A172 (cell line): ENCODE results near the gene MARCHF6. TPM values are rescaled to one million over a fixed set of nuclear protein-coding genes. Genes with fewer than 3 reads are reported as not detected.
"Not testable (repeated sequence)": the region's sequence is repeated elsewhere in the genome, so short reads cannot be mapped to it uniquely, and the experiment has no call there.

ENCODE experiments used
- DNase-seq: peaks from one replicate; pipeline ENCODE4 v3.0.0-alpha.2; 2015; ENCODE audit warnings: low spot score
- total RNA-seq: library from RNA; depleted of rRNA; stranded (reverse); fragments of >200 nt; shearing (Covaris generic); gene quantifications from 2 replicates; pipeline ENCODE4 v1.2.3, GENCODE V29; 2014

The MARCHF6 gene
- total RNA-seq, 1 experiment from 2014 or later, result 48.8 TPM

DNA sequence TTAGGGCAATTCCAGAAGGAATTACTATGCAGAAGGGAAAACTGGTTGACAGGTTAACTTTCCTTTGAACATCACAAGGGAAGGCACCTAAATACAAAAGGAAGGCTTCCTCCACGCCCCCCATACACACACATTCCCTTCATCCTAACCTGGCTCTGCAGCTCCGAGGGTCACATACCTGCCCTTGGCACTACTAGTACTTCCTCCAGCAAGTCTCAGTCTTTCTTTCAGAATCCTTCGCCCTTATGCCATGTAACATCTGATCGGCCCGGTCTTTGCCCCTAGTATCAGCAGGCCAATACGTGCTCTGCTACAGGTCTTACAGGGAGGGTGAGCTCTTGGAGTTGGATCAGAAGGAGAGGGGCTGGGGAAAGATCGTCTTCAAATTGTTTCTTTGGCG lies 1.6 kb upstream of the MARCHF6 start:
- DNase-seq, result no peak

DNA sequence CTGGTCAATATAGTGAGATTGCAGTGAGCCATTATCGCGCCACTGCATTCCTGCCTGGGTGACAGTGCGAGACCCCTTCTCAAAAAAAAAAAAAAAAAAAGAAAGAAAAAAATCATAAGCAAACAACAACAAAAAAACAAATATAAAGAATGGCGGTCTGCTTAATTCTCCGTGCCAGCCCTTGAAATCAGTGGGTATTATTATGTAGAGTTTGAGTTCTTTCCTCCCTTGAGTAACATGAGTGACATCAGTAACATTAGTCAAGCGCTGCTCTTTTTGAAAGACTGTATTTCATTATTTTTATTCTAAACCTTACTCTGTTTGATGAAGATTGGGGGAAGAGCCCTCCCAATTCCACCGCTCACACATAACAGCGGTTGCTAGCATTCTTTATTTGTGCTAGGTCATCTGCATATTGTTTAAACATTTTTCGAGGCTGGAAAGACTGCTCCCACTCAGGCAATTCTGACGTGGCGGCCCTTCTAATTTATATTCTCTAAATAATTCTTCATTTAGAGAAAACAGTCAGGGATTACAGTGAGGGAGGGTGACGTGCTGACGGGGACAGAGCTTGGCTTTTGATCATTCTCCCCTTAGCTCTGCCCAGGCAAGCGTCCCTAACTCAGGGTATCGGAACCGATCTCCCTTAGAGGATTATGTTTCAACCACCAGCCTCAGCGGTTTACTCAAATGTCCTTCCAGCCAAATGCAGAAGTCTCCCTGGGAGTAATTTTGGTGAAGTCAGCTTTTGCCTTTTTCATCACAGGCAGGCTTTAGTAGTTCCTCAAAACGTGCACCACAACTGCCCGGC lies 860 bp upstream of the MARCHF6 start:
- peak; percentile 34 for DNase-seq

DNA sequence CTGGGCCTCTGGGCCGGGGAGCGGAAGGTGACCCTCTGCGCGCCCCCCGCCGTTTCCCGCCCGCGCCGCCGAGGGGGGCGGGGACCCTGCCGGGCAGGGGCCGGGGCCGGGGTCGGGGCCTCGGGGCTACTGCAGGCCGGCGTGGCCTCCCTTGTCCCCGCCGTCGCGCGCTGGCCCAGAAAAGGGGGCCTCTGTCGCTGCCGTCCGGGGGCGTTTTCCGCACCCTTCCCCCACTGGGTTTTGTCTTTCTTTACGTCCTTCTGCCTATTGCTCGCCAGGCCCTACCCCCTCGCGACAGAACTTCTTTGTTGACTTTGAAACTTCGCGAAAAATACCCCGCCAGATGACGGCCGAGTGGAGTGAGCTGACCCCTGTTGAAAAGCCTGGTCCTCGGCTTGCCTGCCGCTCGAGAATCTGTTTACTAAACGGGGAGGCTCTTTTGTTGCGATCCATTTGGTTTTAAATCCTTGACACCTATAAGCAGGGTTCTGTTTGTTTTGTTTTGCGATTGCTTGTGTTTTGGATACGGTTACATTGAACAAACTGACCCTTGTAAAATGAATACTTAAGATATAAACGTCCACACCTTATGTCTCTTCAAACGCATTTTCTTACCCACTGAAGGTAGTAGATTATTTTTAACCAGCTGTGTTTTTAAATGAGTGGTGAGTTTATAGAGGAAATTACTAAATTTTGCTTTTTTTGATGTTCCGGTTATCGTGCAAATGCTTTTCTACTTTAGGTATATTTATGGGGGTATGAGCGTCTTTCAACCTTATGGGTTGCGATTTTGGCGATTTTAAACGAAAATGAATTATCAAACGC lies 765 bp downstream of the MARCHF6 start:
- DNase-seq, result peak; percentile 25

DNA sequence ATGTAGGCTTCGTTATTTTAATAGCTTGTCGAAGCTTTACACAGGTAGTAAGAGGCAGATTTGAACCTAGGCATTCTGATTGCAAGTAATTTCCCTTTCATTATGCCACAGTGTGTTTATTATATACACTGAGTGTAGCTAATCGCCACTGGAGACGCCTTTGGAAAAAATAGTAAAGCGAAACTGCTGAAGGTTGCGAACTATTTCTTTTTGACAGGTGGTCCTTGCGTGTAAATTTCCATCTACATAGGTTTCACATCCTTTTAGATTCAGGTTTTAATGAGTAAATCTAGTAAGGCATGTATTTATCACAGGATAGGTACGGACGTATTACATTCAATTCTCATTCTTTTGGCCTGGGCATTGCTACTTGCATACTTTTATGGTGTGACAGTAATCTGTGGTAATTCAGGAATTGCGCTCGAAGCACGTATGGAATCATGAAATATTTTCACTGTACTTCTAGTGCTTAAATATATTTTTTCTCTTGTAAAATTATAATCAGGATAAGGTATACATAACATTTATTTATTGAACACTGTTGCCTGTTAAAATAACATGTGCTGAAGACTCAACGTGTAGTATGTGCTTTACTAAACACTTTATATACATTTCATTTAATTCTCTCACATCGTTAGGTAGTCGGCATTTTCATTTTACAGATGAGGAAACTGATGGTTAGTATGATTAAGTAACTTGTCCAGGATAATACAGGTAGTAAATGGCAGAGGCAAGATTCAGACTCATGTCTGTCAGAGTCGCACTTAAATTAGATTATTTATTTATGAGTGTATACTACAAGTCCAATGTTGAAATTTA lies 1.8 kb downstream of the MARCHF6 start:
- DNase-seq, result peak; percentile 18

DNA sequence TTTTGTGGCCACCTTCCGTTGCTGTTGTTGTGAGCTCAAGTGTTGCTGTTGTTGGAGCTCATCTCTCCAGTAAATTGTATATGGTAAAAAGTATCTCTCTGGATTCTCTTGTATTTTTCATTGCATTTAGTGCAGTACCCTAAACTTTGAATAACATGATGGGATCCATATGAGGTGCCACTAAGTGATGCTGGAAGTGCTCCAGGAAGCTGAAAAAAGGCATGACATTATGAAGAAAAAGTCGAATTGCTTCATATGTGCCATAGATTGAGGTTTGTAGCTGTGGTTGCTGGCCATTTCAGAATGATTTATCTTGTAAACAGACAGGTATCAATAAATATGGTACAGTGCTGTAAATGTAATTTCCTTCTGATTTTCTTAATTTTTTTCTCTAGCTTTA lies 5.5 kb downstream of the MARCHF6 start:
- DNase-seq, result no peak

DNA sequence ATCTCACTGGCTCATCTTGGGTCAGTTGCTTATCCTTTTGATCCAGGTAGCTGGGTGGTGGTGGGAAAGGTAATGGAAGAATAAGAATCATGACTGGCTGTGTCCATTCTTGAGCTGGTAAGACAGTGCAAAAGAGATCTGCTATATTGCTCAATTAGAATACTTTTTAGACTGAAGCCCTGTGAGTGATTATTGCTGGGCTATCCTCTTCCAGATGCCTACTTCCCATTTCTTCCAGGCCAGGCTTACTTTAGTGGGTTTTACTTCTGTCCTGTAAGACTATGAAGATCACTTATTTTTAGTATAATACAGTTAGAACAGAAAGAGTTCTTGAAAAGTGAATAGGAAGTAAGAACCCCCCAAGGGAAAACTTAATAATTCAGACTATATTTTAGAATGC lies 7.2 kb downstream of the MARCHF6 start:
- DNase-seq, result no peak

DNA sequence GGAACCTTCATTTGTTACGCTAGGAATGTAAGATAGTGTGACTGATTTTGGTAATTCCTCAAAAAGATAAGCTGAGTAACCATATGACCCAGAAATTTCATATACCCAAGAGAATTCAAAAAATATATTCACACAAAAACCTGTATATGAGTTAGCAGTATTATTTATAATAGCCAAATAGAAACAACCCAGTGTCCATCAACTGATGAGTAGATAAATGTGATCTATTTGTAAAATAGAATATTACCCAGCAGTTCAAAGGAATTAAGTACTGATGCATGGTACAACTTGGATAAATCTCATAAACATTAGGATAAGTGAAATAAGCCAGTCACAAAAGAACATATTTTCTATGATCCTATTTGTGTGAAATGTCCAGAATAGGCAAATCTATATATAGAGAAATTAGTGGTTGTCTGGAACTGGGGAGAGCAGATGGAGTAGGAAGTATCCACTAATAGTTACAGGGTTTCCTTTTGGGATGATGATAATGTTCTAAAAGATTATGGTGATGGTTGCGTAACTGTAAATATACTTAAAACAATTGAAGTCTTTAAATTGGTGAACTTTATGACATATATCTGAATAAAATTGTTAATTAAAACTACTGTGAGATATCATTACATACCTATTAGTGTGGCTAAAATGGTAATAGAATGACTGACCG lies 10.2 kb downstream of the MARCHF6 start:
- DNase-seq, result no peak

DNA sequence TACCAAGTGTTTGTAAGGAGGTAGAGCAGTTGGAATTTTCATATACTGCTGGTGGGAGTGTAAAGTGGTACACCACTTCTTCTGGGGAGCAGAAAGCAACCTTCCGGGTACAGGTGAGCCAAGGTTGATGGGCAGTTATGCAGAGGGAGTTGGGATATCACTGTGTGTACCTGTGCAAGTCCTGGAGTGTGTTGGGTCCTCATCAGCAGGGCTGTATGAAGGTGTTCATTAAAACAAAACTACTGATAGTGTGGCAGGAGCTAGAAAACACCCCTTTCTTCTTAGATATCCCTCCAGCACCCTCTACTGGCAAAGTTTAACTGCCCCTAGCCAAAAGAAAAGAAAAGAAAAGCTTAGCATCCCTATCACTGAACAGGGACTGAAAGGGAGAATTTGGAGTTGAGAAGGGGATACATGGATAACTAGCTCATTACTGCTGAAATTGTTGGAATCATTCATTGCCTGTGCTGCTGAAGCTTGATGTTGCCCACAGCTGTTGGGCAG lies 10.7 kb downstream of the MARCHF6 start:
- DNase-seq, result peak; percentile 27

DNA sequence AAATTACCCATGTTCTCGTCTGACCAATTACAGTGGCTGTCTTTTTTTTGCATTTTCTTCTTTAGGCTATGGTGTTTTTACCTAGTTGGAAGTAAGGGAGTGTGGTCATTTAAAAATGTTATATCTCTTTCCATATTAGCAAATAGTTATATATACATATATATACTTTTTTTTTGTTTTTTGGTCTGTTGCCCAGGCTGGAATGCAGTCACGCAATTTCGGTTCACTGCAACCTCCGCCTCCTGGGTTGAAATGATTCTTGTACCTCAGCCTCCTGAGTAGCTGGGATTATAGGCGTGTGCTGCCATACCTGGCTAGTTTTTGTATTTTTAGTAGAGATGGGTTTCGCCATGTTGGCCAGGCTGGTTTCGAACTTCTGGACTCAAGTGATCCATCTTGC lies 12.3 kb downstream of the MARCHF6 start:
- DNase-seq, result no peak

DNA sequence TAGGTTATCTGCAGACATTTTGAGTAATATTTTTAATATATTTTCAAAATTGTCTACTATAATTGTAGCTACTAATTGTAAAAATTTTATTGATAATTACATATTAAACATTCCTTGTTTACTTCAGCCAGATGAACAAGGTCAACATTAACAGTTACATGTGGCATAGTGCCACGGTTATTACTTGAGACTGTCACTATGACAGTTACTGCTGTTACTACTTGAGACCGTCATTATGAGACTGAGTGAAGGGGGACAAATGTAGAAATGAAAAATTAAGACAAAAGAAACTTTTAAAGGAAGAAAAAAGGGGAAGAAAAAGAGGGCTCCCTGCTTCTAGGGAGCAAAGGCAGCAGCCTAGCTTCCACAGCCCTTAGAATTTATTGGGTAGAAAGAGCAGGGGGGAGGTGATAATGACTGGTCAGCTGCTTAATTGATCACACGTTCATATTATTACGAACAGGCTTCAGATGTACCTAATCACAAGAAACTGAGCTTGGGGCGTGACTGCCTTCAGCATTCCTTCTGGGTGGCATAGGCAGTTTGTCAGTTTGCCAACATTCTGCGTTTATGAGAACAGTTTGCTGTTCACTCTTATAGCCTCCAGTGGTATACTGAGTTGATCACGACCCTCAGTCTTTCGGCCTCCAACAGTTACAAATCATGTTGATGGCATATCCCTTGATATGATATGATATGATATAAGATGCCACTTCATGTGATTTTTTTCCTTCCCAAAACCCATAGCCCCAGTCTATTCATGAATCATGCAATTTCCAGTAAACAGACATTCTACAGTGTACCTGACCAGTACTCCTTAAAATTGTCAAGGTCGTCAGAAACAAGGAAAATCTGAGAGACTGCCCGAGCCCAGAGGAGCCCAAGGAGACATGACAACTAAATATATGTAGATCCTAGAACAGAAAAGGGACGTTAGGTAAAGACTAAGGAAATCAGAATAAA lies 13.1 kb downstream of the MARCHF6 start:
- DNase-seq, result peak; percentile 67

DNA sequence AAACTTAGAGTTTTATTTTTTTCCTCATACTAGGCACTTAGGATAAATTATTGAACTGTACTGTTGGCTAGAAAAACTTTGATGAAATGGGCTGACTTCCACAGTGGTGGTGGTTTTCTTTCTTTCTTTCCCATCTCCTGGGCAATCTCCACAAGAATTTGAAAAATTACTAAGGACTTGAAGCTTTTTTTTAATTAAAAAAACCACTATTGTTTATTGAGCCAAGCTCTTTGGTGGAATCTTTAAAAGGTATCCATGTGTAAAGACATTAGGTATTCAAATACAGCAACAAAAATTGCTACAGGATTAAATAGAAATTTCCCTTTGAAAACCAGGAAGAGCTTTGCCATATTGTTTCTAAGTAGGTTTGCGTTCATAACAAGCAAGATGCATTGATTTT lies 14.1 kb downstream of the MARCHF6 start:
- DNase-seq, result no peak

DNA sequence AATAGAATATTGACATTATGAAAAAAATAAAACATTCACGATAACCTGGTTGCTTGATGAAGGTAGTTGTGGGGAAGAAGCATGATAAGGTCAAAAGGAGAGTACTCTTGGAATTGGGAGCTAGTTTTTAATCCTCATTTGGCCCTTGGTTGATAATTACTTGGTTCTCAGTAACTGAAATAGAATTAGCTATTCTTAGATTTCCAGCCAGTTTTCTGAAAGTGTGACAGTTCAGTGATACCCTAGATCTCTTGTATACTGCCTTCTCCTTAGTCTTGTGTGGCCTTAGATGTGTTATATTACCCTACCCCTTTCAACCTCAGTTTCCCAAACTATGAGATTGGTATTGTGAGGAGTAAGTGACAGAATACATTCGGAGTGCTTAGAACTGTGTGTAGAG lies 17.4 kb downstream of the MARCHF6 start:
- DNase-seq, result no peak

DNA sequence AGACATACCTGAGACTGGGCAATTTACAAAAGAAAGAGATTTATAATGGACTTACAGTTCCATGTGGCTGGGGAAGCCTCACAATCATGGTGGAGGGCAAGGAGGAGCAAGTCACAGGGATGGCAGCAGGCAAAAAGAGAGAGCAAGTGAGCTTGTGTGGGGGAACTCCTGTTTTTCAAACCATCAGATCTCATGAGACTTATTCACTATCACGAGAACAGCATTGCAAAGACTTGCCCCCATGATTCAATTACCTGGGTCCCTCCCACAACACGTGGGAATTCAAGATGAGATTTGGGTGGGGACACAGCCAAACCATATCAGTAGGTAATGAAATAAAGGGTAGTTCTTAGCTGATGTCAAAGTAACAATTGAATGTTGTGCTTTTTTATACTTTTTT lies 17.9 kb downstream of the MARCHF6 start:
- not testable (repeated sequence) for DNase-seq

DNA sequence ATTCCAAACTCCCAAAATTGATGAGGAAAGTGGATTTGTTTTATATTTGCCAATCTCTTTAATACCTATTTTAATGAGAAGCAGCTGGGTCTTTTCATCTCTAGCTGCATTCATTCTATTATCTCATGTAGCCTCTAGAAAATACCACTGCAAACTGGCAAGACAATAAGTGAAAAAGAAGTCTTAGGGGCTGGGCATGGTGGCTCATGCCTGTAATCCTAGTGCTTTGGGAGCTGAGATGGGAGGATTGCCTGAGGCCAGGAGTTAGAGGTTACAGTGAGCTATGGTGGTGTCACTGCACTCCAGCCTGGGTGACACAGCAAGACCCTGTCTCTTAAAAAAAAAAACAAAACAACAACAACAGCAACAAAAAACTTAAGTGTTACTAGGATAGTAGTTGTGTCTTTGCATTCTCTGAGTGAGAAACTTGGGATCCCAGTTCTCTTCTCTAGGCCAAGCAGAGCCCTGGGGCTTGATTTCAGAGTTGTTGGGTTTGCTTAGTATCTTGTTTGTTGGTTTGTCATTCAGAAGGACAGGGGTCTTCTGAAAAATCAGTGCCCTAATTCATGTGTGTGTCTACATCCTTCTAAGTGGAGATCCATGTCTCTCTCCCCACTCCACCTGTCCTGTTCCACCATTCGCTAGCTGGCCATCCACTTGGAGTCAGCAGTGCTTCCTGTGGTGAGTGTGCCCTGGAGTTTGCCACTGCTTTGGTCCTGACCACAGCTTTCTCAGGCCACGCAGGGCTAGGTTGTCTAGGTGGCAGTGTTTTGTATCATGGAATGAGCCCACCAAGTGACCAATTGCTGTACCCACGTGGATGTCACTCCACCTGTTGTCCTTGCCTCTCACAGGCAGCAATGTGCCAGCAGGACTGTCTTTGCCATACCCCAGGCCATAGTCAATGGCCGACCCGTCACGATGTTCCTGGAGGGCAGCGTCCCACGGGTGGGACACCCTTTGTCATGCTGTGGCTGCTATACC lies 19.5 kb downstream of the MARCHF6 start:
- no peak for DNase-seq

DNA sequence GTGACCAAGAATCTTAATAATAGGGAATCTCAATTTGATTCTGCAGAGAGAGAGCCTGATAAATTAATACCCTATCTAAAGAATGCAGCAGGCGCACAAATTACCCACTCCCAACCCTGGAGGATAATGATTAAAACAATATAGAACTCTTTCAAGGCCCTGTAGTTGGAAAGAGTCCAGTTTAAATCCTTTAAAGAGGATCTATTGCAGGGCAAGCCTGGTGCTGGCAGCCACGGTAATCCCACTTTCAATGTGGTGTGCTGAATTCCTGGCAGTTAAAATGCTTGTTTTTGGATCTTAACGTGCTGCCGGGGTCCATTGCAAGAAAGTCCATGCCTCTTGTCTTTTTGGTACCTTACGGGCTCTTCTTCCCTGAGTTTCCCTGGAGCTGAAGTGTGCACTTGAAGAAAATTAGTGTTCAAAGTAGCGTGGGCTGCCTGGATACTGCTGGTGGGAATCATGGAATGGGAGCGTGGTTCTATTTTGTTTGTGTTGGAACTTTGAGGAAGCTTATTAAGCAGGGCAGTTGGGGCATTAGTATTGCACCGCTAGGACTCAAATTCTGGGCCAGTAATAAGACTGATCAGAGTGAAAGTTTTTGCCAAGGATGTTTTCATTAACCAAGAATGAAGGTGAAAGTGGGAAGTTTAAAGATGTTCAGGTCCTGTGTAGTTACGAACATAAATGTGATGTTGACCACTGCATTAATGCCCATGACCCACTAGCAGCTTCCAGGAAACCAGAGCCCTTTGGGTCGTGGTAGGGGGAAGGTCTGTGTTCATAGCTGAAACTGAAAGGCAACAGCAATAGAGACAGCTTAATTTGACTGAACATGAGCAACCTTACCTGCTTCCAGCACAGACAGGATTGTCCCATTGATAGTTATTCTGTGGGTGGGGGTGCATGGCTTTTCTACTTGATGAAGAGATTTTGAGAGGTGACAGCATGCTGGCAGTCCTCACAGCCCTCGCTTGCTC lies 20.8 kb downstream of the MARCHF6 start:
- DNase-seq, result no peak

DNA sequence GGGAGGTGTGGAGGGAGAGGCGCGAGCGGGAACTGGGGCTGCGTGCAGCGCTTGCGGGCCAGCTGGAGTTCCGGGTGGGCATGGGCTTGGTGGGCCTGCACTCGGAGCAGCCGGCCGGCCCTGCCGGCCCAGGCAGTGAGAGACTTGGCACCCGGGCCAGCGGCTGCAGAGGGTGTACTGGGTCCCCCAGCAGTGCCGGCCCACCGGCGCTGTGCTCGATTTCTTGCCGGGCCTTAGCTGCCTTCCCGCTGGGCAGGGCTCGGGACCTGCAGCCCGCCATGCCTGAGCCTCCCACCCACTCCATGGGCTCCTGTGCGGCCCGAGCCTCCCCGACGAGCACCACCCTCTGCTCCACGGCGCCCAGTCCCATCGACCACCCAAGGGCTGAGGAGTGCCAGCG lies 21.7 kb downstream of the MARCHF6 start:
- DNase-seq, result not testable (repeated sequence)

DNA sequence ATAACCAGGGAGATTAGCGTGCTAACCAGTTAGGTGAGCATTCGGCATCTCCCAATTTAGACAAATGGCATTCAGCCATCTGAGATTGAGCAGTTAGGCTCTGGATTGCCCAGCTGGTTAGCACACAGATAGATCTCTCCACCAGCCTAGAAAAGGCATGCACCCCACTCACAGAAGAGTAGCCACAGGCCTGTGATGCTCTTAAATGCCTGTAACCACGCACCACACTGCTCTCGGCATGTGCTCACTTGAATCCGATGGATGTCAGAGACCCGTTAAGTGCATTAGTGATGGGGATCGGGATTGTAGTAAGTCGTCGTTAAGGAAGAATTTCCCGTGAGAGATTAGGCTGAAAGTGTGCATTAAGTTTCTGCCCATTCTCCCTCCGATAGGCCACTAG lies 23.0 kb downstream of the MARCHF6 start:
- DNase-seq, result no peak

DNA sequence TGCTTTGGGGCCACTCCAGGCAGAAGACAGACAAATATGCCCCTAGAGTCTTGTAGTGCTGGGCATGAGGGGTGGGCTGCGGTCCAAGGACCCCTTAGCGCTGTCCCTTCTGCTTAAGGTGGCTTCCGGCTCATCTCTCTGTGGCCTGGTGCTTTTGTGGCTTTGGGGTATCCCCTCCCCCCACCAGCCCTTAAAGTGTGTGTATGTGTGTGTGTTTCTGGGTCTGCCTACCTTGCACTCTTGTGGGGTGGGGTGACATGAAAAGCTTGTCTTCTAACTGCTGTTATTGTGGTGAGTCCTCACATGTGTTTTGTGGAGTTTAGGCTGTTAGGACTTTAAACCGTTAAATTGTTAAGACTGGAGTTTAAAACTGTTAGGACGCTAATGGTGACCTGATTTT lies 23.6 kb downstream of the MARCHF6 start:
- DNase-seq, result no peak
